ENCODE data around the gene ZFHX3.

Gene ZFHX3

DNA sequence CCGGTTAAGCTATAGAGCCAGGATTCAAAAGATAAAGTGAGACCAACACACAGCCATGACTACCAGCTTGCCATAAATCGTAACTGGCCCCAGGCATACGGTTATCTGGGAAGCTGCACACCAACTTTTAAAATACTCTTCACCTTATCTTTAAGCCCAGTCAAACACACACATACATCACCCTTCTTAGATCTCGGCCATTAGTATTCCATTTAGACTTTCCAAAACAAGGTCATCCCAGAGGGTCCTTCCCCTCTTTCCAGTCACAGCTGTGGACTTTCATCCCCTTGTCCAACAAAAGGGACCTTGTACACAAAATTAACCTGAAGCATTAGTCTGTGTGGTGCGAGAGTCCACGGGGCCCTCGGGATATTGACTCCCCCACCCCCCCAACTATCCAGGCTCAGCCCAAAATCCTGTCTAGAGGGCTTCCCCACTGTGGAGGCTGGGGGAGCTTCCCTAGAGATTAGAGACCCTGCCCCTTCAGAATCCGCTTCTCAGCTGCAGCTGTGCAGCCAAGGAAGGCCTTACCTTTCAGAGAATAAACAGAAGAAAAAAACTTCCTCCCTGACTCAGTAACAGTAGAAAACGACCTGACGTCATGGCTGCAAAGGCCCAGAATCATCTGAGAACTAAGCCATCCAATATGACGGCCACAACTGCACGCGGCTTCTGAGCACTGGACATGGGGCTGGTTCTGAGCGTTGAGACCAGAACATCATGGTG lies 9.9 kb downstream of the ZFHX3 start:
- no peak for DNase-seq (ENCODE audit: low read depth in 2 of 2)

GRCh38 chr16:73037331-73037745 lies 10.6 kb downstream of the ZFHX3 start:
- DNase-seq (ENCODE audit: low read depth in 2 of 2) = no peak

GRCh38 chr16:73036074-73036826 lies 11.7 kb downstream of the ZFHX3 start:
- DNase-seq (ENCODE audit: low read depth in 2 of 2) = no peak

DNA sequence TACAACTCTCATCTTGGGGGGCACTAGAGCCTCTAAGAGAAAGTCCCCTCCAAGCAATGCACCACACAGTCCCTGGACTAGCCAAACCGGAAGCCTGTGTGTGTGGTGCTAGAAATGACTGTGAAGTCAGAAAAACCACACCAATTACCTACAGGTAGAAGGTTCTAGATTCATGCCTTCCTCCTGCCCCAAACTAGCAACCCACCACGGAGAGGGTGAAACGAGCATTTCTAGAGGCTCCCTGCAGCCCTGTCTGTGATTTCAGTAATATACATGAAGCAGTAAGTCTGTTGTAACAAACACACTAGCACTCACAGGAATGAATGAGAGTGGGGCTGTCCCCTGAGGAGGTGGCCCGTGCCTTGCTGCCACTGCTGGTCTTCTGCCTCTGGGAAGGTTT lies 13.6 kb downstream of the ZFHX3 start:
- no peak for DNase-seq (ENCODE audit: low read depth in 2 of 2)

DNA sequence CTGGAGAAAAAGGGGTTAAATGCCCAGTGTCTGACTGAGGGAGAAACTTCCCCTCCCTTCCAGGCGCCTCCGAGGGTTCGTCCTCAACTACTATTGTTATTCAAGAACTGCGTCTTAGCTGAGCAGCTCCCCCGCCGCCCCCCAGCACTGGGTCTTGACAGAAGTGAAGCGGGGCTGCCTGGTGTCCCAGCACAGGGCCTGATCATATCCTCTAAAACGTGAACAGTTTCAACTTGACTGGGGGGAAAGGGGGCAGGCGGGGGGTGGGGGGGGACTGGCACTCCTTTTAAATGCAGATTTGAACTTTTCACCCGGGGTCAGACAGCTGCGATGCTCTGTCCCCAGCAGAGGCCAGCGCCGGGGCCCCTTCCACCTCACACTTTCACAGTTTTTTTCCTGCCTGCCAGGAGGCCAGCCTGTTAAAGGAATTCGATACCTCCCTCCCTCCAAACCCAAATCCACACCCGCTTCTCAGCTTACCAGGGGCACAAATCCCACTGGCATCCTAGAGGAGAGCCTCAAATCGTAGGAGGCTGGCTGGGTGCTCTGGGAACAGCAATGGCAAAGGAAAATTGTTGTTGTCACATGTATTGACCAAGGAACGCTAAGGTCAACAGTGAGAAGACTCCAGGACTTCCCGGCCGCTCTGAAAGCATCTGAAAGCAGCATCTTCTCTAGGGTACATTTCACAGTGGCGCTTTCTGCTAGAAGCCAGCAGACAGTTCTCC lies 14.5 kb downstream of the ZFHX3 start:
- no peak for DNase-seq (ENCODE audit: low read depth in 2 of 2)

DNA sequence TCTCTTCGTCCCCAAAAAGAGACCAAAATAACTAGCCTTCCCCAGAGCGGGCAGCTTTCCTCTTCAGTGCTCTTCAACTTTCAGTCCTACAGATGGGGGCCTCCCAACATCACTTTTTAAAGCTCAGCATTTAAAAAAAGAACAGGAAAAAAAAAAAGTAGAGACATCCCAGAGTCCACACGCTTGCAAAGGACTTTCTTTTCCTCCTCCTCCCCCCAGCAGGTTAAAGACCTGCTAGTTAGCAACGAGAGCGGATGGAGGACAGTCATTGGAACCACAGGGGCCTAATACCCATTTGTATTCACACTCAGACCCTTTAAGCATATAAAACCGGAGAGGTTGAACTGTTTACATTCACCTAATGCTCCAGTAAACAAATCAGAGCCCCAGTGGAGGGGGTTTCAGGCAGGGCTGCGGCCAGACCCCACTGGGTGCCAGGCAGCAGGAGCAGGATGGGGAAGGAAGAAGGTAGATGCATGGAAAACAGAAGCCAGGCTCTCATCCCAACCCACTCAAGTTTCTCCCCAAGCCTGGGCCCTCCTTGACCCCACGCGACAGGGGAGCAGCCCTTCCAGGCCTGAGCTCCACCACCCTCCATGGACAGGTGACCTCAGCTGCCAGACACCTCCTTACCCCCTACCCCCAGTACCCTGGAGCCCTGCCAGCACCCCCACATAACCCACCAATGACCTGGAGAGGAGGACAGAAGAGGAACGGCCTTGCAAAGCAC lies 15.2 kb downstream of the ZFHX3 start:
- no peak for DNase-seq (ENCODE audit: low read depth in 2 of 2)

DNA sequence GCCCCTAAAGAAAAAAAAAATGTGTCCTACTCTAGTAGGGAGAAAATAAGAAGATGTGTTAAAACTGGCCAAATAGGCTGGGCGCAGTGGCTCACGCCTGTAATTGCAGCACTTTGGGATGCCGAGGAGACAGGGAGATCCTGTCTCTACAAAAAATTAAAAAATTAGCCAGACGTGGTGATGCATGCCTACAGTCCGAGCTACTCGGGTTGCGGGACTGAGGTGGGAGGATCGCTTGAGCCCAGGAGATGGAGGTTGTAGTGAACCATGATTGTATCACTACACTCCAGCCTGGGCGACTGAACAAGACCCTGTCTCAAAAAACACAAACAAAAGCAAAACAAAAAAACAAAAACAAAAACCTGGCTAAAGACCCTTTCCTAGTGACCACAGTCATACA lies 15.9 kb downstream of the ZFHX3 start:
- DNase-seq (ENCODE audit: low read depth in 2 of 2) = no peak

DNA sequence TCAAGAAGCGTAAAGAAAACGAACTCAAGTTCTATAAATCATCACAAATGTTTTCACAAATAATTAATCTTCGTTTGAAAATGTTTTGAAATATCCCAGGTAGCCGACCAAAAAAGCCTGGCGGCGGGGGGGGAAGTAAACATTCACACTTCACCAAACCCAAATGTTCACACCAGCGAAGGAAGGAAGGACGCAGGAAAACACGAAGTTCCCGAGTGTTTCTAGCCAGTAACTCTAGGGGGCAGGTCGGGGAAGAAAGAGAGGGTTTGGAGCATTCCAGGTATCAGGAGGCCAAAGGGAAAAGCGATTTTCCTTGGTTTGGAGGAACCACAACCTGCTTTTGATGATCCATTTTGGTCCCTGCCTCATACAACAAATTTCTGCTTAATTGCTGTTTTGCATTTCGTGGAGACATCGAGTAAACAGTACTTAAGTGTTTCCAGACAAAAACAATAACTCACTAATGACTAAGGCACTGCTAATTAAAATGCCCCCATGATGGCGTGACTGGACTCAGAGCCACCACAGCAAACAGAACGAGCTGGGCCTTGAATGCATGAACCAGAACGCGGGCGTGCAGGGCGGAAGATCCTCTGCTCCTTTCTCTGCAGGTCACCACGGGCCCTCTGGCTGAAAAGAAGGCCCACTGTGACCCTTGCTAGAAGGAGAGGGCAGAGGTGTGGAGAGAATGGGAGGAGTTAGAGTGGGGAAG lies 16.6 kb downstream of the ZFHX3 start:
- no peak for DNase-seq (ENCODE audit: low read depth in 2 of 2)

DNA sequence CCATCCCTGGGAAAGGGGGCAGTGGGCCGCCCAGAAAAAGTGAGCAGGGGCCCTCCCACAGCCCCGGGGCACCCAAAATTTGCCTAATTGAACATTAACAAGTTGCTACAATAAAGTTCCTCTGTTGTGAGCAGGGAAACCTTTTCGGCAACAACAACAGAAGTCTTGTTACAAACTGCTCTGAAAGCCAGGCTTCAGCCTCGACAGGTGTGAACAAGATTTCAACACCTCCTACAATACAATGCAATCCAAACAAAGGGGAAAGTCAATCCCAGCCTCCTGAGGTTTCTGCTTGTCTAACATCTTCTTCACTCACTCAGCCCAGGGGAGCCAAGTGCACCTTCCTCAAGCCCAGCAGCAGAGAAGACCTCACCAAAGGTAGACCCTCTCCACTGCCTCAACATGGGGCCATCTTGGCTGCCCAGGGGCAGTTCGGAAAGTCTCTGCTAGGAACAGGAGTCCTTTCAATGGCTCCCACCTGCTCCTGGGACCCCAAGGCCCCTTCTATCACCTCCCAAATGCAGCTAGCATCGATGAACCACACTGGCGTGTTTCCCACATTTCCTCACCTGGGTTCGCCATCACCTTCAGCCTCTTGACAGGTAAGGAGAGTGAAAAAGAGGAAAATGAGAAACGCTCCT lies 19.1 kb downstream of the ZFHX3 start:
- DNase-seq (ENCODE audit: low read depth in 2 of 2) = no peak

GRCh38 chr16:73028263-73028662 lies 19.7 kb downstream of the ZFHX3 start:
- no peak for DNase-seq (ENCODE audit: low read depth in 2 of 2)

GRCh38 chr16:73027685-73028111 lies 20.2 kb downstream of the ZFHX3 start:
- no peak for DNase-seq (ENCODE audit: low read depth in 2 of 2)

GRCh38 chr16:73026754-73027684 lies 20.9 kb downstream of the ZFHX3 start:
- no peak for DNase-seq (ENCODE audit: low read depth in 2 of 2)

- no peak for DNase-seq (ENCODE audit: low read depth in 2 of 2)
Measured at GRCh38 chr16:73025856-73026210, 22.1 kb downstream of the ZFHX3 start.

DNA sequence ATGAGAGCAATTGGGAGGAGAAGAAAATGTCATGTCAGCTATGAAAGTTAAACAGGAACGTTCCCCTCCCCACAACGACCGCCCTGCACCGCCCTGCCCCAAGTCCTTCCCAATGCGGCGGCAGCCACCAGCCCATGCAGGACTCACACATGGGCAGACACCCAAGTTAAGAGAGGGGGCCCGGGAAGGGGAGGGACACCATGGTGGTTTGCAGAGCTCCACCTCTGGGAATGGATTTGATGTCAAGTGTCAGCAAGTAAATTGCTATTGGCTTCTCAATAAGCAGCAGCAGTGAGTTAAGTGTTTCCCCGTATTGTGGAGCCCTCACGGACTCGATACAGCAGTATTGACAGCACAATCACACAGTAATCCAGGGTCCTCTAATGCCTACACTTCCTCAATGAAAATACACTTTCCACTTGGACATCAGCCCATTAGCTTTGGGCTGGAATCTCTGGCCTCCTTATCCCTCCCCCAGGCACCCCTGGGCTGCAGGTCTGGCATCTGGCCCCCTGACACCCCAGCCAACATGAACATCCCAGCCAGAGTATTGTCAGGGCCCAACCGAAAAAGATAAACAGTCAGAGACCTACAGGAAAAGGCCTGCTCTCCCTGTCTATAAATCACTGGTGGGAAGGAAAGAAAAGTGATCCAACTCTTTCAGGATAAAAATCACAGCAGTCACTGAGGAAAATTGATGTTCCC lies 22.6 kb downstream of the ZFHX3 start:
- no peak for DNase-seq (ENCODE audit: low read depth in 2 of 2)

GRCh38 chr16:73024571-73025105 lies 23.3 kb downstream of the ZFHX3 start:
- no peak for DNase-seq (ENCODE audit: low read depth in 2 of 2)

DNA sequence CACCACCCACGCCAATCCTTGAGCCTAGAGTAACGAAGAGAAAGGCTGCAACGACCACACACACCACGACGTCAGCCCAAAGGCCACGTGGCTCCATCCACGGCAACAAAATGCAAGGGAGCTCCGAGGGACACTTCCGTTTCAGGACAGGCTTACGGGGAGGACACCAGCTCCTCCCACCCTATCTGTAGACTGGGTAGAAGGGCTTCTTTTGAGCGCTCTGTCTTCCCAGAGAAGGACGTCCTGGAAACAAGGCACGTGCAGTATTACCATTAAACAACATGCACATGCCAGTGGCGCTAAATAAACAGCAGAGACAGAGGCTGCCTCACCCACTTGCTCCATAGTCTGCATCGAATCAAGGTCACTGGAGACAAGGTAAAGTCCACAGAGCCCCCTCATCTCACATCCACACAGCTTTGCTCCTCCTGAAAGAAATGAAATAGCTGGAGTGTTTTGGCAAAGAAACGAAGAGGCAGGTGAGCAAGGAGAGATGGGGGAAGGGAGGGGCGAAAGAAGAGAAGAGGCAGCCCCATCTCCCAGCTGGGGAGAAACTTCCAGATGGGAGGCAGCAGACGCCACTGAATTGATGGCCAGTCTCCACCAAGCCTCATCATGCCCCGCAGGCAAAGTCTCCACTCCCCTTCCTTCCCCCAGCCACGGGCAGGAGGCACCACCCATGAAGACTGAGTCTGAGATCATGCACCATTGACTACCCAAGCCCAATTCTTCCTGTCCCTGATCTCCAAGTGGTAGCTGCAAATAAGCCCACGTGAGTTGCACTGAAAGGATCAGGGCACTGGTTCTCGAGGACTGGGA lies 24.0 kb downstream of the ZFHX3 start:
- DNase-seq (ENCODE audit: low read depth in 2 of 2) = no peak

DNA sequence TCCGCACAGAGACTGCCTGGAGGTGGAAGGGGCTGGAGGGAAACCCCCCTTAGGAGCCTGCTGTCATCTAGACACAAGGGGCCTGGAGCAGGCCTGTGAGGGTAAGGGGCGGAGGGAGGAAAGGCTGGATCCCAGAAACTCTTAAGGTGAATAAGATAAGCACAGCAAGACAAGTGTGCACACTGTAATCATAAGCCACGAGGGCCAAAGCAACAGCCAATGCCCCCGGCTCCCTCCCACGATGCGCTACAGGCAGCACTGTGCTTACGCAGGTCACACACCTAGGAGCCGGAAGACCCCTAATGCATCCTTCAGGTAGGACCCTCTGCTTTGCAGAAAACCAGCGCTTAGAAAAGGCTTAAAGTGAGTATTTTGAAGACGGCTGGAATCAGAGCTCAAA lies 24.6 kb downstream of the ZFHX3 start:
- DNase-seq (ENCODE audit: low read depth in 2 of 2) = no peak

DNA sequence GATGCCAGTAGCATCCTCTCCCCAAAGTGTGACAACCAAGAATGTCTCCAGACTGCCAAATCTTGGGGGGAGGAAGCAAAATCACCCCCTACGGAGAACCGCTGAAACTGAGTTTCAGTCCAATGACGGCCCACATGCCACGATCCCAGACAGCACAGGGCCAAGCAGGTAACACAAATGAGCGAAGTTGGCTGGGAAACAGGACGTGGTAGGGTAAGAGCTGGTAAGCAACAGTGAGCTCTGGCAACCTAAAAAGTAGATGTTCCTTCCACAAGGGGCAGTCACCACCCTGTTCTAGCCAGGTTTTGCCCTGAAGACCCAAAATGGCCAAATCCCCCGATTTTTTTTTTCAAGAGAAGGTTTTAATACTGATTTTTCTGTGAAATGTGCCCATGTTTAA lies 25.4 kb downstream of the ZFHX3 start:
- DNase-seq (ENCODE audit: low read depth in 2 of 2) = no peak

Data from stimulated activated CD4-positive, alpha-beta T cell treated with anti-CD3 and anti-CD28 coated beads, Interleukin-15, amount 100 ng/mL, for 48 hours (primary cell).